NCI-H1092 (cell line): ENCODE results near the gene C22orf42.
"Not testable (repeated sequence)": the region's sequence is repeated elsewhere in the genome, so short reads cannot be mapped to it uniquely, and the experiment has no call there.

Source experiments
- DNase-seq: peaks from one replicate; lab custom pipeline; 2025; lab: John Stamatoyannopoulos, UW

The C22orf42 gene

GRCh38 chr22:32158712-32159533 lies at the start of gene C22orf42:
Gene C22orf42 (minus strand): TSS chr22:32159303. CDS start chr22:32159215, 88 bp downstream.
- DNase-seq, result no peak

GRCh38 chr22:32208681-32209080 lies 49.6 kb upstream of the C22orf42 start:
- no peak for DNase-seq

GRCh38 chr22:32207971-32208480 lies 48.9 kb upstream of the C22orf42 start:
- no peak for DNase-seq

GRCh38 chr22:32206774-32207758 lies 48.0 kb upstream of the C22orf42 start:
- DNase-seq, result no peak

GRCh38 chr22:32205974-32206773 lies 47.1 kb upstream of the C22orf42 start:
- DNase-seq, result no peak

GRCh38 chr22:32204856-32205722 lies 46.0 kb upstream of the C22orf42 start, which contains the start of gene RFPL2:
Gene RFPL2 (minus strand): TSS chr22:32205073. CDS start chr22:32202451, 2,622 bp downstream.
- peak; percentile 82 for DNase-seq

- peak; percentile 52 for DNase-seq
These were observed 45.1 kb upstream of the C22orf42 start for GRCh38 chr22:32204040-32204855.

GRCh38 chr22:32203181-32204039 lies 44.3 kb upstream of the C22orf42 start:
- no peak for DNase-seq

- peak; percentile 38 for DNase-seq
These were observed 43.6 kb upstream of the C22orf42 start for GRCh38 chr22:32202539-32203180.

- DNase-seq, result no peak
These were observed 43.0 kb upstream of the C22orf42 start for GRCh38 chr22:32202161-32202538.

GRCh38 chr22:32200752-32201151 lies 41.6 kb upstream of the C22orf42 start:
- DNase-seq, result no peak

GRCh38 chr22:32199961-32200360 lies 40.9 kb upstream of the C22orf42 start:
- DNase-seq, result no peak

GRCh38 chr22:32199341-32199740 lies 40.2 kb upstream of the C22orf42 start:
- no peak for DNase-seq

- DNase-seq, result not testable (repeated sequence)
These were observed 38.6 kb upstream of the C22orf42 start for GRCh38 chr22:32197553-32198226.

- not testable (repeated sequence) for DNase-seq
These were observed 36.8 kb upstream of the C22orf42 start for GRCh38 chr22:32195900-32196299.

- DNase-seq, result not testable (repeated sequence)
These were observed 34.2 kb upstream of the C22orf42 start for GRCh38 chr22:32193346-32193745.

- DNase-seq, result not testable (repeated sequence)
These were observed 31.9 kb upstream of the C22orf42 start for GRCh38 chr22:32191021-32191420.
